B cell (primary cell): Measurements from ENCODE around the gene NDST1.

Source experiments
- CTCF ChIP-seq: fragments of 200-600 bp; IDR thresholded peaks from one replicate; pipeline ENCODE4 v1.8.0; 2022; ENCODE audit warnings: antibody characterized with exemption, mild to moderate bottlenecking
- EZH2 ChIP-seq: IDR thresholded peaks from 2 replicates; pipeline ENCODE4 v1.6.1; 2012; ENCODE audit warnings: borderline replicate concordance, low read depth, mild to moderate bottlenecking, moderate library complexity, low read length; ENCODE audit not compliant: insufficient read depth, poor library complexity, severe bottlenecking

- TF ChIP-seq CTCF (no peak), EZH2 (no peak)
These were observed 10.0 kb upstream of the NDST1 start for GRCh38 chr5:150497989-150498317.
